Measurements from ENCODE around the gene STAC2.
"Not testable (repeated sequence)": the region's sequence is repeated elsewhere in the genome, so short reads cannot be mapped to it uniquely, and the experiment has no call there.

The STAC2 gene, protein sequence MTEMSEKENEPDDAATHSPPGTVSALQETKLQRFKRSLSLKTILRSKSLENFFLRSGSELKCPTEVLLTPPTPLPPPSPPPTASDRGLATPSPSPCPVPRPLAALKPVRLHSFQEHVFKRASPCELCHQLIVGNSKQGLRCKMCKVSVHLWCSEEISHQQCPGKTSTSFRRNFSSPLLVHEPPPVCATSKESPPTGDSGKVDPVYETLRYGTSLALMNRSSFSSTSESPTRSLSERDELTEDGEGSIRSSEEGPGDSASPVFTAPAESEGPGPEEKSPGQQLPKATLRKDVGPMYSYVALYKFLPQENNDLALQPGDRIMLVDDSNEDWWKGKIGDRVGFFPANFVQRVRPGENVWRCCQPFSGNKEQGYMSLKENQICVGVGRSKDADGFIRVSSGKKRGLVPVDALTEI

GRCh38 chr17:39225308-39225958 is at the start of gene STAC2:
STAC2 (minus strand) TSS chr17:39225945; CDS start chr17:39225502, 443 bp downstream.
- DNase-seq, result no peak

DNA sequence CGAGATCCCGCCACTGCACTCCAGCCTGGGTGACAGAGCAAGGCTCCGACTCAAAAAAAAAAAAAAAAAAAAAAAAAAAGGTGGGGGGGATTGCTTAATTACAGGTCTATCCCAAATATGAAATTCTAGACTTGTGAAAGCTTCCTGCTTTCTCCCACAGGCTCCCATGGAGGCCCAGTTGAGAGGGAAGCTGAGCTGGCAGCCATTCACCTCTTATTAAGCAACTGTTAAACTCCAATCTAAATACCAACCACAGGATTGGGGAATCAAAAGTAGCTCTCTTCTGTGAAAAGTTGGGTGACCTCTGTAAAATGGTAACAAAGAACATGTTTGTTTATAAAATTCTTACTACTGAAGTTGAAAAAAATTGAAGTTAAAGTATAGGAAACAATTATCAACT is 45.8 kb upstream of the STAC2 start:
- no peak for DNase-seq

- no peak for DNase-seq
Observed at GRCh38 chr17:39270923-39271322, 45.2 kb upstream of the STAC2 start.

DNA sequence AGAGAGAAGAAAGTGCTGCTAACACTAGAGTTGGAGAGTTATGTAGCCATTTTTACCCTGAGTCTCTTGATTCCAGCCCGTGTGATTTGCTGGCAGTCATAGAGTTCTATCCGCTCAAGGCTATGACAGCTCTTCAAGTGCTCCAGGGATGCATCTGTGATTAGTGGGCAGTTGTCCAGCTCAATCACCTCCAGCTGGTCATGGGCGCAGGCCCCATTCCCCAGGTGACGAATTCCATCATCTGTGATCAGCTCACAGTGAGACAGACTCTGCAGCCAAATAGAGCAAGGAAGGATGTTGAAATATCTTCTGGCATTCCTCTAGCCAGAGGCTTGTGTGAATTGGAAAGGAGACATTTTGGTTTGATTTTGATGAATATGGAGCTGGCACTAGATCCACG is 38.4 kb upstream of the STAC2 start:
- no peak for DNase-seq

- DNase-seq, result no peak
Observed at GRCh38 chr17:39261286-39261685, 35.5 kb upstream of the STAC2 start.

DNA sequence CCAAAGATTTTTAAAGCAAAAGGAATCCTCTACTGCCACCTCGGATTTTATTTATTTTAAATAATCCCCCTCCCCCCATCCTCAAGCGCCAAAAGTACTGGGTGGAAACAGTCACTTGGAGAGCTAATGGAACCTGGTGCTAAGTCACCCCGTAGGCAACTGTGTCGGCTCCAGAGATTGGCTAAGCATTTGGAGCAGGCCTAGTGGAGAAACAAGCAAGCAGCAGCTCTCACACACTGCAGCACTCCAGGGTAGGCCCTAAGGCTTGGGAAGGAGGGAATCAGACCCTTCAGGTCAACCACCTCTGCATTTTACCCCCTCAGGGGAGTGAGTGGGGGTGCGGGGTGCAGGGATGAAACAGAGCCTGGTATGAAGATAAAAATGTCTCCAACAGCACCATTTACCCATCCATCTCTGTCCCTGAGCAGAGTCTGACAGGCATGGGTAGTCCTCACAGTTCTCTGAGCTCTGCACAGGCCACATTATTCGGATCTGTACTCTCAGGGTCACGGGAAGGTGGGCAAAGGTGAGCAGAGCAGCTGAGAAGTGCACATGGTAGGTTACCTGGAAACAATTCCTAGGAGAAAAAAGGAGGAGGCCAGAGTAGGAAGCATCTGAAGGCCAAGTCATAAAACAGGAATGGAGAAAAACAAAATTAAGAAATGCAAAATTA is 27.2 kb upstream of the STAC2 start:
- no peak for DNase-seq

DNA sequence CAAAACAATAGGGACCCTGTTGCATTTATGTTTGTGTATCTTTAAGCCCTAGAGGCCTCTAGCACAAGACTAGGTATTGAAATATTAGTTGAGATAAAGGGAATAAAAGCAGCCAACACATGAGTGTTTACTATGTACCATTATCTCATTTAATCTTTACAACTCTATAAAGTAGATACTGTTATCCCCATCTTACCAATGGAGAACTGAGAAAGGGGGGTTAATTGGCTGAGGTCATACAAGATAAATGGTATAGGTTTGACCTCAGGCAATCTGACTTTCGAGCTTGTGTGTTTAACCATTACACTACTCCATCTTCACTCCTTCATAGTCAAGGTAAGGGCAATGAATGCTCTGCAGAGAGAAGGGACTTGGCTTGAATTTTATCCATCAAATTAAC is 26.3 kb upstream of the STAC2 start:
- no peak for DNase-seq

DNA sequence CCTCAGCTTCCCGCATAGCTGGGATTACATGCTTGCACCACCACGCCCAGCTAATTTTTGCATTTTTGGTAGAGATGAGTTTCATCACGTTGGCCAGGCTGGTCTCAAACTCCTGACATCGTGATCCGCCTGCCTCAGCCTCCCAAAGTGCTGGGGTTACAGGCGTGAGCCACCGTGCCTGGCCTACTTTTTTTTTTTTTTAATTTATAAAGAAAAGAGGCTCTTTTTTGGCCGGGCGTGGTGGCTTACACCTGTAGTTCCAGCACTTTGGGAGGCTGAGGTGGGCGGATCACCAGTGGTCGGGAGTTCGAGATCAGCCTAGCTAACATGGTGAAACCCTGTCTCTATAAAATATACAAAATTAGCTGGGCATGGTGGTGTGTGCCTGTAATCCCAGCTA is 24.3 kb upstream of the STAC2 start:
- not testable (repeated sequence) for DNase-seq

DNA sequence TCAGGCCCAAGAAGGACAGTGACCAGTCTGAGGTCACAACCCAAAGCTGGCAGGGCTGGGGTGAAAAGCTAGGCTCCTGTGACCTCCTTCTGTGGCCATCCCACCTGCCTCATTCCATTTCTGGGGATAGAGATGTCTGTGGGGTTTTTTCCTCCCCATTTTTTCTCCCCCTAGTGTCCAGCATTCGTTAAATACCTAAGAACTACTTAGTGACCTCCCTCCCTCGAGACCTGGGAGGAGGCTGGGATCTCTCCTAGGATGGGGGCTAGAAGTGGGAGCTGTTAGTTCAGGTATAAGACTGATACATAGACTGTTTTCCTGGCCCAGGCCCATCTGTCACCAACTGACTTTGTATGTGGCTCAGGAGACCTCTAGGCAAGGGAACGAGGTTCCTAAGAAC is 20.5 kb upstream of the STAC2 start:
- DNase-seq, result no peak

- DNase-seq, result peak; percentile 68
Observed at GRCh38 chr17:39244600-39245570, 19.1 kb upstream of the STAC2 start.

DNA sequence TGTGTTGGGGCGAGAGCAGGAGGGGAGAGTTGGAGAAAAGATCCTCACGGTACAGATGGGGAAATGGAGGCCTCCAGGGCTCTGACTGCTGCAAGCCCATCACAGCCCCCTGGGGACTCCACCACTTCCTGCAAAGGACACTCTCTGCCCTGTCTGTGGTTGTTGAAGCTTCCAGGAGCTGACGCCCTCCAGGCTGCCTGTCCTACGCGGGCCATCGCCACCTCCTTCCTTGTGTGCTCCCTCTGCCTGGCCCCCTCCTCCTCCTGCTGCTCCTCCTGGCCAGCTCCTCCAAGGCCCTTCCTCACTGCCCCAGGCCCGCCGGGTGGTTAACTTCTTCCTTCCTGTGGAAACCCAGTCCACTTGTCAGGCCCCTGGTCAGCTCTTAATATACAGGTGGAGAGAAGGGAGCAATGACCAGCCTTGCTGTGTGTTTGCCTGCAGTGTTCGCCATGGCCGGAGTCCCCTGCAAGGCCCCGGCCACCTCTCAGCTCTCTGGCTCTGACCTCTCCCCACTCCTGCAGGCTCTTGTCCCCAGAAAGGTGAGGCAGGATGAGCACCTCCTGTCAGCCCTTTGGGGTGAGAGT is 18.4 kb upstream of the STAC2 start:
- DNase-seq, result no peak

GRCh38 chr17:39243155-39243554 is 17.4 kb upstream of the STAC2 start:
- DNase-seq, result no peak

- no peak for DNase-seq
Observed at GRCh38 chr17:39240631-39241030, 14.9 kb upstream of the STAC2 start.

GRCh38 chr17:39239640-39240314 is 14.0 kb upstream of the STAC2 start:
- DNase-seq, result no peak

DNA sequence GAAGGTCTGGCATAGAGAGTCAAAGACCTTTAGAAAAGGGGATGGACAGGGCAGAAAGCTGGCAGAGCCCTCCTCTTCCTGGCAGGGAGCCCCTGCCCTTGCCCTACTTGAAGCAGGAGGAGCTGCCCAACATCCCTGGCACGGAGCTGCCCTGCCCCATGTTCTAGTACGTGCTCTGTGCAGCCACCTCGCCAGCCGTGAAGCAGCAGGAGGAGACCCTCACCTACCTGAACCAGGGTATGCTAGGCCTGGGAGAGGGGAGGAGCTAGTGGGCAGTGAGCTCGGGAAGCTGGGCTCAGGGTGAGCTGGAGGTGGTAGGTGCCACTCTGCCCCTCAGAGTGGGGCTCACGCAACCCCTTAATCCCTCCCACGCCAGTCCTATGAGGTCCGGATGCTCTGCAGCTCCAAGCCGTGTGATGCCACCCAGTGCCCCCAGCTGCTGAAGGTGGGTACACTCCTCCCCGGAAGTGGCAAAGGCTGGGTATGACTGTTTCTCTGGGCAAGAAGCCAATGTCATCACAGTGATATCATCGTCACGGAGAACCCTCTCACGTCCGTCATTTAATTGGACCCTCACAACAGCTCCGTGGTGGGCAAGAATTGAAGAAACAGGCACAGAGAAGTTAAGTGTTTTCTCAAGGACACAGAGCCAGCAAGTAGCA is 12.7 kb upstream of the STAC2 start:
- DNase-seq, result no peak

DNA sequence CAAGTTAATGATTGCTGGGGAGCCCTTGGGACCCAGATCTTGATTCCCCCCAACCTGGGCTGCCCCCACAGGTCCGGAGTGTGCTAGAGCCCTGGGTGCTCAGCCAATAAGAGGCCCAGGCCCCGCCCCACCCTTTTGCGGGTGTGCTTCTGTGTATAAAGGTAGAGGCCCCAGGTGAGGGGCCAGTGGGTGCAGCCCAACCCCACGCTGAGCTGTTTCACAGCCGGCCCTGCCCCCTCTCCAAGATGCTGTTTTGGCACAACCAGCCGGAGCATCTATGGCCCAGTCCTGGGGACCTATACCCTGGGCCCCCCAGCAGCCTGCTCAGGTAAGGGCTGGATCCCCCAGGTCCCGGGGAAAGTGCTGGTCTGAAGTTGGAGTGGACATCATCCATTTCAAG is 11.8 kb upstream of the STAC2 start:
- no peak for DNase-seq

DNA sequence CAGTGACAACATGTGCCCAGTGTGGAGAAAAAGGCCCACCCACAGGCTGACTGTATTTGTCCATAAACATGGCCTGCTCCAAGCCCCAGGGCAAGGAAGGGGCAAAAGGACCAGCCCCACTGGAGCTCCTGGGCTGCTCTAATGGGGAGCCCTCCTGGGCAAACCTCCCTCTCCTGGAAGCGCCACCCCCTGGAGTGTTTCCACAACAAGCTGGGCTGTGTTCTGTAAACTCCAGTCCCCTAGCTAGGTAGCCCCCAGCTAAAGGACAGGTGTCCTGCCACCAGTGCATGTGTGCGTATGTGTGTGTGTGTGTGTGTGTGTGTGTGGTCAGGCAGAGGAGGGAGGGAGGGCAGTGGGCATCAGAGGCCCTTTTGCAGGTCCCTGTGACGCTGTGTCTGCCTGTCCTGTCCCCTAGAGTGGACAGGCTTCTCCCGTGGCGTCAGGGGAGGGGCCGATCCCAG is 11.3 kb upstream of the STAC2 start:
- no peak for DNase-seq

DNA sequence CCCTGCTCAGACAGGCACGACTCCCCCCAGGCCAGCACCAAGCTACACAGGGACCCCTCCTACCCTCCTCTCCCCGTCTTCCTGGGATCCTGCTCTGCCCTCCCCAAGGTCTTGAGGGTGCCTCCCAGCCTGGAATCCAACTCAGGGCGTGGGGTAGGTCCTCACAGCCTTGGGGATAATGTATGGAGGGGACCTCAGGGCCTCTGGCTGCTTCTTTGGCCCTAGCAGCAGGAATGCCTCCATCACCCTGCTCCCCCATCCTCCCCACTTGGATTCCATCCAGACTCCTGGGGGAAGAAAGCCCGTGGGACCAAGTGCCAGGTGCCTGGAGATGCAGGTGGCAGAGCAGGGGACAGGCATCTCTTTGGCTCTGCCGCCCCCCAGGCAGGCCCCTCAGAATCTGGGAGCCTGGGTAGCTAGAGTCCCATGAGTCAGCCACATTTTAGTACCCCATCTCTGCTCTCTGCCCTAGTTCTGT is 10.7 kb upstream of the STAC2 start:
- no peak for DNase-seq

DNA sequence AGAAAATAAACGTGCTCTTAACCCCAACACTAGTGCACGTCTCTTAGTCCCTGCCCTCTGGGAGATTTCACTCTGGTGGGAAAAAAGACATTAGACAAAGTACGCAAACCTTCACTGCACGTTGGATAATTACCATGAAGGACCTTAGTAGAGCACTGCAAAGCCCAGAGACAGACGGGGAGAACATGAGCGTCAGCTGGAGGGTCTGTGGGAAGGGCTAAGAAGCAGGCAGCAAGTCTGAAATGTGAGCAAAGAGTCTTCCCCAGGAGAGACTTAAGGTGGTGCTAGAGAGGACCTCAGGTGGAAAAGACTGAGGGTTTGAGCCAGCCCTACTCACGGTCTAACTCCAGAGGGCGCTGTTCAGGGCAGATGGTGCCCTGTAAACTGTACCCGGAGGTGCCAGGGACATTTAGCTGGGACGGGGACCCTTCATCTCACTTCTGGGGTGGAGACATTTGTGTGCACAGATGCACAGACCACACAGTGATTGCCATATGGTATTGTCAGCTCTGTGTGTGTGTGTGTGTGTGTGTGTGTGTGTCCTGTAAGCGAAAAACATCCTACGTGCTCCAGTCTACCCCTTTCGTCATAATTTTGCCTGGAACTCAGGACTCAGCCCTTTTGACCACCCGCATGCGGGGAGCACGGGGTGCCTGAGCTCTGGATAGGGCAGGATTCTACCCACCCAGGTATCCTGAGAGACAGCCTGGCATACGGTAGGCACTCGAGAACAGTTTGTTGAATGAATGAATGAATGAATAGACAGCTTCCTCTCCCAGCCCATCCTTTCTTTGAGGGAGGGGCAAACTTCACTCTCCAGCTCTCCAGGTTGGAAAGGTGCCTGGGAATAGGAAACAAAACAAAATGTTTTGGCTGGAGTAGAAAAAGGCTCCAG is 10.1 kb upstream of the STAC2 start:
- DNase-seq, result no peak

Measured in NCI-H1048 (cell line).